GM19239 (cell line): Measurements from ENCODE around the gene LEFTY1.

Experiments used
- DNase-seq: peaks from one replicate; pipeline ENCODE4 v3.0.0; 2011; ENCODE audit warnings: low spot score; ENCODE audit not compliant: insufficient read length
- FAIRE-seq: peaks from 2 replicates; lab custom pipeline; 2011; peaks lifted over from hg19 to GRCh38; lab: Jason Lieb, UNC

Gene LEFTY1

GRCh38 chr1:225855503-225856300, 33.2 kb downstream of the LEFTY1 start:
- FAIRE-seq (no peak), DNase-seq (no peak)

- DNase-seq (no peak), FAIRE-seq (no peak)
Observed at GRCh38 chr1:225853441-225853840, 35.5 kb downstream of the LEFTY1 start.

DNA sequence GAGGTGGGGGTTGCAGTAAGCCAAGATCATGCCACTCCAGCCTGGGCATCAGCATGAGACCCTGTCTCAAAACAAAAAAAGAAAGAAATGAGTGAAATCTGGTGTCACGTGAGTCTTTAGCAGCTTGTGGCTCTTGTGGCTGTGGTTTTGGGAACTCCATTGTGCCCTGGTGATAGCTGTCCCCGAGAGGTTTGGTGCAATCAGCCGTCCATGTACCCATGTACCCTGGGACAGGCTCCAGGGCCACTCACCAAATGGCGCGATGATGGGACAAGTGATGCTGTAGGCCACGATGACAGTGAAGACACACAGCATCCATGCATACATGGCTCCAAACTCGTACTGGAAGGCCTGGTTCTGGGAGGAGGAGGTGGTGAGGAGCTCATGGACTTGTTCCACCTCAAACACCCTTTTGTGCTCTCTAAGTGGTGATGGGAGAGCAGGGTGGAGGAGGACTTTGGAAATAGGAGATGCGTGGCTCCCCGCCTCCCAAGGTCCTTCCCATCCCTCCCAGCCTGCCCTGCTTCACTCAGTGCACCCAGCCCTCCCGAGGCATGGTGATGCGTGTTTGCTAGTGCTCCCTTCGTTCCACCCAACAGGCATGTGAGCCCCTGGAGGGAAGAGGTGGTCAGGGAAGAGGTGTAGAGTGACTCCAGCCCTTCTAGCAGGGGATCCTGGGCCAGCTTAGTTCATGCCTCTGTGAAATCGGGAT, 36.4 kb downstream of the LEFTY1 start:
- FAIRE-seq = no peak
- DNase-seq = no peak

GRCh38 chr1:225851805-225852204, 37.1 kb downstream of the LEFTY1 start:
- DNase-seq (peak; percentile 64), FAIRE-seq (peak; percentile 85)

GRCh38 chr1:225850370-225850769, 38.6 kb downstream of the LEFTY1 start:
- FAIRE-seq (no peak), DNase-seq (no peak)

GRCh38 chr1:225849925-225850324, 39.0 kb downstream of the LEFTY1 start:
- no peak for FAIRE-seq

GRCh38 chr1:225848030-225848955, 40.7 kb downstream of the LEFTY1 start:
- peak; percentile 91 for FAIRE-seq
- DNase-seq = peak; percentile 34

More at GRCh38 chr1:225849925-225850324, 39.0 kb downstream of the LEFTY1 start:
- no peak for DNase-seq

DNA sequence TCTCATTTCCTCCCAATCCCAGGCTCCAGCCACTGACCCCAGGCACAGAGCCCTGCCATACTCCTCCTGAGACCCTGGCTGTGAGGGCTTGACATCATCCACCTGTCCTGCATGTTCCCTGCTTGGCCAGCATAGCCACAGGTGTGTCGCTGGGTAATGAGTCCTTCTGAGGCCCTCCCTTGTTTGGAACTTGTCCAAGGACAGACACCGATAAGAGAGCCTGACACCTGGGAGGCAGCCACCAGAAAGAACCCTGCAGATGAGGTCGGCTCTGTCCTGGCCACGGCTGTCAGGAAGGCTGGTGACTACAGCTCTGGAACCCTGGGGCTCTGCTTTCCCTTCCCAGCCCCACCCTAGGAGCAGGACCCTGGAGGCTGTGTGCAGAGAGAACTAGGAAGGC, 41.3 kb downstream of the LEFTY1 start:
- no peak for FAIRE-seq
- no peak for DNase-seq

DNA sequence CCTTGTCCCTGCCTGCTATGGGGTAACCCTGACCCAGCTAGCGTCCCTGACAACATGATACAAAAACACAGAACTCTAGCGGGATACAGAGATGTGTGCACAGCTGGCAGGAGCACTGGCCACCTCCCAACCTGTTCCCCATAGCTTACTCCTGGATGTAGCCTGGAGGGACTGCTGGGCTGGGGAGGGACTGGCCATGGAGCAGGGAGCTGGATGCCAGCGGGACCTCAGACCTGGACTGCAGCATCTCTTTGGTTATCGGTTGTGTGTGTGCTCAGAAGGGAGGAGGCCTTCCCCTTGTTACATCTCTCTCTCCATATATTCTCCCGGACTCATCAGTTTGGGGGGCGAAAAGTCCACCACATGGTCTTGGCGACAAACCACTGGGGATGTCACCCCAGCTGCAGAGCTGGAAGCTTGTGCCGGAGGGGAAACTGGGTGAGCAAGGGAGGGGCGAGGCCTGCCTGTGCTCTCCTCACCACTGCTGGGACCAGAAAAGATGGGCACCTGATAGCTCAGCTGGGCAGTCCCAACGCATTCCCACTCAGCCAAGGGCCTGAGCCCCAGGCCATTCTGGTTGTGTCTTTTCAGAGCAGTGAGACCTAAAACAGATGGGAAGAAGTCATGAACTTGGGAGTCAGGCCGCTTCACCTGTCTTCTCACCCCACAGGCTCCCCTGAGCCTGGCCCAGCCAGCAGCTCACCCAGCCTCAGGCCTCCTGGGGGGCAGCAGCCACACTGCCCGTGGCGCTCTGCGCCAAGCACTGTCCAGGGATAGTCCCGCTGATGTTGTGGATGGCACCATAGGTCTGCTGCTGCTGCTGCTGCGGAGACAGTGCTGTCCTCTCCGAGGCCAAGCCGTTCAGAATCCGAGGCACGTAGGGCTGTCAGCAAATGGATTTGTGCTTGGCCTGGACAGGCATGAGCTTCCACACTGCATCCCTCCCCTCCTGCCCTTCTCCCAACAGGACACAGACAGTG, 42.3 kb downstream of the LEFTY1 start:
- no peak for FAIRE-seq
- DNase-seq = no peak

DNA sequence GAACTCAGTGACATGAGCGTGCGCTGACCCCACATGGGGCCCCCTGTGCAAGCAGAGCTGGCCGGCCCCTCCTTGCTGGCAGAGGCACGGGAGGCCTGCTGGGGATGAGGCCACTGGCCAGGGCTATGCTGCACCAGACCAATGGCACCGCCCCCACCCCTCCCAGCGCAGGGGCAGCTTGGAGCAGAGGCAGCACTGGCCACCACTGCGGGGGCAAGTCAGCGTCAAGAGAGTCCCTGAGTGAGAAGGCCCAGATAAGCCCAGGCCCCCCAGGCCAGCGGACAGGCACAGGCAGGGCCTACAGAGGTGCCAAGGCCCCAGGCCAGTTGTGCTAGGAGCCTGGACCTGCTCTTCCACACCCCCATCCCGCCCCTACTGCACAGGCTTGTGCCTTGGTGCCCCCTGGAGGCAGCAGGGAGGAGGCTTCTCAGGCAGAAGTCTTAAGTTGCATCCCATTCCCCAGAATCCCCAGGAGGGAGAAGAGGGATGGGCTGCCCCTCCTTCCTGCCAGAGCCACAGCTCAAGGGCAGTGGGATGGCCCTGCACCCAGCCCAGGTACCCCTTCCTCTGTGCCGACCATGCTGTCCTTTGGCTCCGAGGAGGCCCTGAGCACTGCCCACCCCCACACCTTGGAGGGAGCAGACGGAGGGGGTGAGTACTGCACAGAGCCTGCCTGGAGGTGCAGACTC, 43.2 kb downstream of the LEFTY1 start:
- FAIRE-seq = no peak
- DNase-seq = no peak

GRCh38 chr1:225845097-225845496, 43.8 kb downstream of the LEFTY1 start:
- no peak for DNase-seq
- FAIRE-seq = no peak

- no peak for FAIRE-seq
- no peak for DNase-seq
Observed at GRCh38 chr1:225844236-225845061, 44.5 kb downstream of the LEFTY1 start.

GRCh38 chr1:225843426-225843795, 45.5 kb downstream of the LEFTY1 start:
- no peak for DNase-seq
- FAIRE-seq = no peak

DNA sequence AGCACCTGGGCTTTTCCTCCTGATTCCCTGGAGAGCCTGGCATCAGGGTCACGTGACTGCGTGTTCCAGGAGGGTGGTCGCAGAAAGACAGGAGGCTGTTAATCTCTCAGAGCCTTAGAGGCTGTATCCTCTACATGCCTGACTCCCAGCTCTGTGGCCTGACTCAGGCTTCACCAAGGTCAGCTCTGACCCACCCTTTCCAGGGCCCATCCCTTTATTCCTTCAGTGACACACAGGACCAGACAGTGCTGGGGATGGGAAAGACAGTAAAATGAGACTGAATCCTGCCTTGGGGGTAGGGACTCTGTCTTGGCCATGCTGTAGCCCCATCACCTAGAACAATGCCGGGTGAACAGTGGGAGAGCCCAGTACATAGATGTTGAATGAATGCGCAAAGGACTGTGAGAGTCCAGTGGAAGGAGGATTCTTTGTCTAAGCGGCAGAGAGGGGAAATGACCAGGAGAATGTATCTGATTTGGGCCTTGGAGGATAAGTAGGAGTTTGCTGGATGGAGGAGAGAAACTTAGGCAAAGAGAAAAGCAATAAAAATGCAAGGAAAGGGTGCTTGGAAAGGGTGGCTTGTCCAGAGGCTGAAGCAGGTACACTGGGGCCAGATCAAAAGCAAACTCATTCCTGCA, 46.0 kb downstream of the LEFTY1 start:
- FAIRE-seq = no peak

DNA sequence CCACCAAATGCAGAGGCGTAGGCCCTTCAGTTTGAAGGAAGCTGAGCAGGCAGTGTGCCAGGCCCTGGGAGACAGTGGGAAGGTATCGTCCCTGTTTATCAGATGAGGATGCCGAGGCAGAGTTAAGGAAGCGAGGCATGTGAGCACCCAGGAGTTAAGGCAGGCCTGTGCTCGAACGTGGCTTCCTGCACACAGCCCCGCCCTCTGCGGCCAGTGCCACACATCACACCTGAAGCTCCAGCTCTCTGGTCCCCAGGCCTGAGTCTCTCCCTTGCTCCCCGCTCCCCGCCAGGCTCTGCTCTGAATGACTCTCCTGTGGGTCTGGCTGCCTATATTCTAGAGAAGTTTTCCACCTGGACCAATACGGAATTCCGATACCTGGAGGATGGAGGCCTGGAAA, 46.9 kb downstream of the LEFTY1 start:
- DNase-seq = no peak
- no peak for FAIRE-seq

More for the DNA sequence above, 46.0 kb downstream of the LEFTY1 start:
- no peak for DNase-seq

DNA sequence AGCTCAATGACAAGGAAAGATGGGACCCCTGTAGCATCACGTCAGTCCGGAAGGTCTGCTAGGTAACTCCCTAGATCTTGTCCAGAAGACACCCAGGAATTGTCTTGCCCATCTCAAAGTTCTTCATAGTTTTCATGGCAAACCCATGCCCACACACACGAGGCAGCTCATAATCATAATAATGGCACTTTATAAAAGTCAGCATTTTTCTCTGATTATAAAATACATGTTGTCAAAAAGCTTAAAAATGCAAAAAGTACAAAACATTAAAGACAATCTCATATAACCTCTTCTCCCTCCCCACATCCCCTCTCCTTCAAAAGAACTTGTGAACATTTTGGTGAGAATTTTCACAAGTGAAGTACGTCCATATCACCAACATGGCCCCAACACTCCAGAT, 48.2 kb downstream of the LEFTY1 start:
- FAIRE-seq = no peak
- no peak for DNase-seq

DNA sequence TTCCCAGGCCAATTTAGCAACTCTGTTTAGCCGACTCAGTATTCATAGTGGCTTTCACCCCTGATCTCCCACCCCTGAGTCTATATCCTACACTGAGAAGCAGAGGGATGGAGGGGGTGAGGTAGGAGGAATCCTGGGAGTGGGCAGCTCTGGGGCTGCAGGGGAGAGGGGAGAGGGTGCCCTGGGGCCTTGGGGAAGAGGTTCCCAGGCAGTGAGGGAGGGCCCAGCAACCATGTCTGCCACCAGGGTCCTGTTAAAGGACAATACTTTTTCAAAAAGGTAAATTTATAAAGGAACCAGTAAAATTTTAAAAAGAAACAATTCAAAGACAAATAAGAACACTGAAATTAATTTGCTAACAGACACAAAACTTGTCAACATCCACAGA, 48.7 kb downstream of the LEFTY1 start:
- no peak for DNase-seq
- no peak for FAIRE-seq

- FAIRE-seq (no peak), DNase-seq (no peak)
Observed at GRCh38 chr1:225838793-225839192, 50.2 kb downstream of the LEFTY1 start.
